GM18951 (cell line): ENCODE data around the gene KDM2B.

Experiments
- POLR2A ChIP-seq: IDR thresholded peaks from 4 replicates; pipeline ENCODE4 v1.6.1; 2011; ENCODE audit warnings: mild to moderate bottlenecking; ENCODE audit not compliant: insufficient read length, insufficient read depth; ENCODE audit errors: extremely low read depth
- in situ Hi-C: fragments of 300-500 bp; cut with MboI; formaldehyde crosslinking; loops from one replicate; pipeline ENCODE4 v1.12.0; 2022; ENCODE audit warnings: low sequenced_read_pairs, mixed read lengths, inconsistent platforms; ENCODE audit not compliant: unreplicated experiment

KDM2B gene

GRCh38 chr12:121579190-121579791 is 1.5 kb downstream of the KDM2B start:
- TF ChIP-seq POLR2A, result no peak
- in situ Hi-C loops, result no loop called here

GRCh38 chr12:121578230-121579189 is 2.3 kb downstream of the KDM2B start:
- no peak for TF ChIP-seq POLR2A
- in situ Hi-C loops, result no loop called here

- in situ Hi-C loops, result no loop called here
- no peak for TF ChIP-seq POLR2A
Measured at GRCh38 chr12:121577443-121578180, 3.2 kb downstream of the KDM2B start.

- in situ Hi-C loops, result no loop called here
- no peak for TF ChIP-seq POLR2A
Measured at GRCh38 chr12:121576851-121577391, 3.9 kb downstream of the KDM2B start.

DNA sequence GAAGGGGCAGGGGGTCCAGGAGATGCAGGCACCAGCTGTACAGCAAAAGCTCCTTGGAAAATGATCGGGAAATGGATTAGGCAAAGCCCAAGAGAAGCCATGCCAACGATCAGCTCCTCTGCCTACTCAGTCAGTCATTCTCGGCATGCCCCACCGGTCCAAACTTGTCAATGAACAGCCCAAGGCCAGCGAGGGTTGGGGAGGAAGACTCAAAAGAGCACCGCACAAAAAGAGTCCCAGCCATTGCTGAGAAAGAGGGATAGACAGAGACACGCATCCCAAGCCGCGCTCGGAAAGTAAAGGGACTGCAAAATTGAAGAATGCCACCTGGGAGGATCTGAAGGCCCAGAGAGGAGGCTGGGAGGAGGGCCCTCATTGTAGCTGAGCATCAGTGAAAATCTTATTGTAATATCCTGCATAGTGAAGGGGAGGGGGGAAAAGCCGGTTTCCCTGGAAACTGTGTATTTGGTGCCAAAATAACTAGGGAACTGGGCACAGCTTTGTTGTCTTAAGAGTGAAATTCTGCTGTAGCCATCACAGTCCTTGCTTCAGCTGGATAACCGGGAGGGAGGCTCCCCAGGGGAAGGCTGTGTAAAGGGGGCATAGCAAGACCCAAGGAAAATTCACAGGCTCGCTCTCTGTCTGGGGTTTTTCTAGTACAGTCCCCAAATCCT is 4.7 kb downstream of the KDM2B start:
- TF ChIP-seq POLR2A, result no peak
- in situ Hi-C loops, result no loop called here

GRCh38 chr12:121575051-121575450 is 5.8 kb downstream of the KDM2B start:
- in situ Hi-C loops, result no loop called here
- no peak for TF ChIP-seq POLR2A

DNA sequence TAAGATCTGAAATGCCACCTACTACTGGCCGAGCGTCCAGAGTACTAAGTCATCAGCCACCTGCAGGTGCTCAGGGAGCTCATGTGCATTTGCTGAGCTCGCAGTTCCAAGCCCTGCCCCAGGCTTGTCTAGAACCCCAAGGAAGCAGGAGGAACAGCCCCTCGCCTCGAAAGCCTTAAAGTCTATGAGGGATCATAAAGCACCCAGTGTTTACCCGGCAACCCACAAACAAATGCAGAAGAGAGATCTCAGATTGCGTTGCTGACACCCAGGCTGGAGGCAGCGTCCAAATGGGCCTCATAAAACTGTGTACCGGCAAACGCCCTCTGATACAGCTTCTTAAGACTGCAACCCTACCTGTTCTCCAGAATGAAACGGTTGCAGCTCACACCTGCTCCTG is 6.8 kb downstream of the KDM2B start:
- TF ChIP-seq POLR2A, result no peak

GRCh38 chr12:121571920-121572319 is 8.9 kb downstream of the KDM2B start:
- no peak for TF ChIP-seq POLR2A
- in situ Hi-C loops, result no loop called here

More for the DNA sequence above, 6.8 kb downstream of the KDM2B start:
- in situ Hi-C loops, result no loop called here

DNA sequence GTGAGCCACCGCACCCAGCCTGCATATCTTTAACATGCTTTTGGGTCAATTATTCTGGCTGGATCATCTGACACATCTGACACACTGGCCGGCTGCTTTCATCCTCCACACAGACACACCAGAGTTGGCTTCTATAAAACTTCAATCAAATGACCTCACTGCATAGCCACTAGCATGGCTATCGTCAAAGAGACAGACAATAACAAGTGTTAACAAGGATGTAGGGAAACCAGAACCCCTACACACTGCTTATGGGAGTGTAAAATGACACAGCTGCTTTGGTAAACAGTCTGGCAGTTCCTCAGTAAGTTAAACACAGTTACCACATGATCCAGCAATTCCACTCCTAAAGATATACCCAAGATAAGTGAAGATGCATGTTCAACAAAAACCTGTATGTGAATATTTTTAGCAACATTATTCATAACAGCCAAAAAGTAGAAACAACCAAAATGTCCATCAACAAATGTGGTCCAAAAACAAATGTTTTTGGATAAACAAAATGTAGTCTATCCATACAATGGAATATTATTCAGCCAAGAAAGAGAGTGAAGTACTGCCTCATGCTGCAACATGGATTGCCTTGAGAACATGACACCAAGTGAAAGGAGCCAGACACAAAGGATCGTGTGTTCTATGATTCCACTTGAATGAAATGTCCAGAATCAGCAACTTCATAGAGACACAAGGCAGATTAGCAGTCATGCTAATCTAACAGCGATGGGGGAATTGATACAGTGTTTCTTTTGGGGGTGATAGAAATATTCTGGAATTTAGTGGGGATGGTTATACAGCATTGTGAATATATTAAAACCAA is 10.1 kb downstream of the KDM2B start:
- in situ Hi-C loops, result no loop called here
- no peak for TF ChIP-seq POLR2A

- TF ChIP-seq POLR2A, result no peak
- in situ Hi-C loops, result no loop called here
Measured at GRCh38 chr12:121568971-121569751, 11.7 kb downstream of the KDM2B start.

DNA sequence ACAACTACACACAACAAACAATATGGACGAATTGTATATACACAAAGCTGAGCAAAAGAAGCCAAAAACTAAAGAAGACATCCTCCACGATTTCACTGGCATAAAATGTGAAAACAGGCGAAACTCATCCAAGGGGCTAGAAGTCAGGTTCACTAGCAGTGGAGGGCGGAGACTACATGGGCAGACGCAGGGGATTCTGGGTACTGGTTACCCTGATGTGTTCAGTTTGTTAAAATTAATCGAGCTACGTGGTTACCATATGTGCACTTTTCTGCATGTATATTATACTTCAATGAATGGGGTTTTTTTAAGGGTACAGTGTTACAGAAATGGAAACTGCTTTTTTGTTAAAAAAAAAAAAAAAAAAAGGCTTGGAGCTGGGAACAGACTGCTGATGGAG is 12.3 kb downstream of the KDM2B start:
- in situ Hi-C loops, result no loop called here
- no peak for TF ChIP-seq POLR2A
